Stimulated activated CD4-positive, alpha-beta T cell treated with anti-CD3 and anti-CD28 coated beads, Interleukin-12 subunit alpha, Interleukin-12 subunit beta, amount 100 ng/mL, for 48 hours (primary cell): ENCODE data around the gene SLFN5.
"Not testable (repeated sequence)": the region's sequence is repeated elsewhere in the genome, so short reads cannot be mapped to it uniquely, and the experiment has no call there.

ENCODE experiments used
- DNase-seq, 3 donors: peaks; one replicate each; pipeline ENCODE4 v3.0.0-alpha.2; 2020; ENCODE audit warnings: low read depth in 2 of 3, low spot score in 1 of 3

The SLFN5 gene

GRCh38 chr17:35241520-35241919, 1.4 kb upstream of the SLFN5 start:
- DNase-seq: no peak

GRCh38 chr17:35242158-35242804, 591 bp upstream of the SLFN5 start:
- DNase-seq: peak; percentile 77 to 85 (median 80)

GRCh38 chr17:35243561-35244340, 879 bp downstream of the SLFN5 start:
- DNase-seq: peak; percentile 34 to 51 (median 50)

GRCh38 chr17:35244341-35245195, 1.7 kb downstream of the SLFN5 start:
- peak; percentile 81 to 90 (median 89) for DNase-seq

- DNase-seq: no peak
Observed at GRCh38 chr17:35245196-35245486, 2.3 kb downstream of the SLFN5 start.

- no peak for DNase-seq
Observed at GRCh38 chr17:35252651-35253050, 9.8 kb downstream of the SLFN5 start.

GRCh38 chr17:35254107-35254773, 11.4 kb downstream of the SLFN5 start:
- DNase-seq: no peak

GRCh38 chr17:35255316-35255715, 12.4 kb downstream of the SLFN5 start:
- DNase-seq: no peak

- no peak for DNase-seq
Observed at GRCh38 chr17:35256629-35257028, 13.8 kb downstream of the SLFN5 start.

GRCh38 chr17:35257208-35257659, 14.4 kb downstream of the SLFN5 start:
- no peak for DNase-seq

- DNase-seq: no peak
Observed at GRCh38 chr17:35259001-35259400, 16.1 kb downstream of the SLFN5 start.

- DNase-seq: no peak
Observed at GRCh38 chr17:35265071-35265470, 22.2 kb downstream of the SLFN5 start.

GRCh38 chr17:35265566-35266141, 22.8 kb downstream of the SLFN5 start:
- no peak for DNase-seq

GRCh38 chr17:35274167-35275066, 31.5 kb downstream of the SLFN5 start:
- DNase-seq: not testable (repeated sequence)

GRCh38 chr17:35278454-35278853, 35.6 kb downstream of the SLFN5 start:
- DNase-seq: not testable (repeated sequence)

- DNase-seq: not testable (repeated sequence)
Observed at GRCh38 chr17:35278876-35279275, 36.0 kb downstream of the SLFN5 start.

- DNase-seq: no peak
Observed at GRCh38 chr17:35283767-35284166, 40.9 kb downstream of the SLFN5 start.

GRCh38 chr17:35284955-35285354, 42.1 kb downstream of the SLFN5 start:
- DNase-seq: no peak

- peak in 1 of 3 donors; percentile 5 for DNase-seq
Observed at GRCh38 chr17:35286120-35286781, 43.4 kb downstream of the SLFN5 start.
